Thyroid gland (tissue), 4 donors: Measurements from ENCODE around the gene ACIN1. TPM values are rescaled to one million over a fixed set of nuclear protein-coding genes. Genes with fewer than 3 reads are reported as not detected.

Source experiments
- DNase-seq, 2 donors: peaks; one replicate each; pipeline ENCODE4 v3.0.0-alpha.2; 2019
- H3K27ac ChIP-seq, 3 donors: fragments of 200-600 bp; sonication (generic); 1 replicate in 2 of 3; 2 replicates in 1 of 3; pipeline ENCODE4 v1.5.1; 2016 to 2019; ENCODE audit warnings: mild to moderate bottlenecking in 1 of 3, moderate library complexity in 1 of 3
- H3K27me3 ChIP-seq: fragments of 200-600 bp; sonication (generic); one replicate; pipeline ENCODE4 v1.5.1; 2019
- H3K36me3 ChIP-seq, 2 donors: fragments of 200-600 bp; sonication (generic); one replicate each; pipeline ENCODE4 v1.5.1; 2016 to 2019
- H3K4me1 ChIP-seq, 2 donors: fragments of 200-600 bp; sonication (generic); one replicate each; pipeline ENCODE4 v1.5.1; 2017 to 2019
- H3K4me3 ChIP-seq, 3 donors: fragments of 200-600 bp; sonication (generic); replicated peaks in 1 of 3; 1 replicate in 2 of 3; 2 replicates in 1 of 3; pipeline ENCODE4 v1.5.1; 2016; ENCODE audit warnings: mild to moderate bottlenecking in 1 of 3
- H3K9me3 ChIP-seq: fragments of 200-600 bp; sonication (generic); one replicate; pipeline ENCODE4 v1.5.1; 2017
- CTCF ChIP-seq, 6 experiments: fragments of 200-600 bp in 3 of 6; fragments of 450-650 bp in 3 of 6; sonication (generic) in 3 of 6; IDR thresholded peaks; one replicate each; pipeline ENCODE4 v1.5.1; 2016 to 2019; ENCODE audit warnings: antibody characterized with exemption in 6 of 6, mild to moderate bottlenecking in 2 of 6, inconsistent platforms in 1 of 6, moderate library complexity in 1 of 6
- POLR2A ChIP-seq, 2 donors: fragments of 450-650 bp; IDR thresholded peaks; one replicate each; pipeline ENCODE4 v1.6.1; 2017; ENCODE audit warnings: antibody characterized with exemption in 2 of 2, mild to moderate bottlenecking in 2 of 2, moderate library complexity in 1 of 2
- WGBS, 2 donors: methylation state at CpG; one replicate each; pipeline ENCODE4 v1.1.5; 2017; 5-methylcytosine and 5-hydroxymethylcytosine counted together
- intact Hi-C: fragments of 100-400 bp; cut with DNase I; formaldehyde crosslinking; loops from one replicate; pipeline ENCODE4 v1.15.1; 2023
- total RNA-seq, 4 donors: library from RNA; depleted of rRNA; stranded (reverse); fragments of >200 nt; gene quantifications; one replicate each; pipeline ENCODE4 v1.2.3, GENCODE V29; 2016

ACIN1 gene
- total RNA-seq, 4 donors from 2014 or later, result 143 to 195 (median 152) TPM

- Histone ChIP-seq H3K27ac (no peak overlapping the region), H3K4me1 (peaks cover 0 to 9% of the 10 kb centered on the region in 2 donors), H3K36me3 (peaks cover 11 to 14% of the 10 kb centered on the region in 2 donors), H3K27me3 (no peaks in the 10 kb centered on the region), H3K4me3 (no peak overlapping the region), H3K9me3 (no peaks in the 10 kb centered on the region)
- TF ChIP-seq POLR2A (IDR thresholded peaks at IDR 0.05) (no peak), CTCF (IDR thresholded peaks at IDR 0.05) (no peak)
- WGBS, 2 donors, result 90 to 93% methylated on average over 2 of the region's 2 CpGs
- intact Hi-C loops, result no loop called here
- no peak for DNase-seq
Measured at GRCh38 chr14:23139874-23140273, 44.9 kb upstream of the ACIN1 start.

DNA sequence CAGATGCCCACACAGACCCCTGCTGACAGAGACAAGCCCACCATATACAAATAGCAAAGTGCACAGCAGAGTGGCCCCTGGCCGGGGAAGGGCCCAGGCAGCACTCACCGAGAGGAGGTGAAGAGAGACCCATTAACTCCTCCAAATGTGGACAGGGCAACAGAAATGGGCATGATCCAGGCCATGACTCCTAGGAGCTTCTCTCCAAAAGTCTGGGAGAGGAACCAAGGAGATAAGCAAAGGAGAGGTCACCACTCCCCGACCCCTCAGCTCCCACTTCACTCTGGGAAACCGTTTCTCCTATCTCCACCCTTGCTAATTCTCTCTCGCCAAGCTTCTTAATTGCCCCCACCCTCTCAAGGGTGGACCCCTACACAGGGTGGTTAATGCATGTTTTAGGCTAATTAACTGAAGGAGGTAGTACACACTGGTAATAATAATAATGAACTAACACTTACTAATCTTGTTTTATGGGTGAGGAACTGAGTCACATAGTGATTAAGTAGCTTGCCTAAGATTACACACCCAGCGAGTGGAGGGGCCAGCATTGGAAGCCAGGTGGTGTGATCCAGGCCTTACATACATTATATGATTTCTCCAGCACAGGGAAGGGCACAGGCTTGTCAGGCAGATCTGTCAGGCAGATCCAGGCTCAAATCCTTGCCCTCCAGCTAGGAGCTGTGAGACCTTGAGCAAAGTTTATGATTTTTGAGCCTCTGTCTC, 43.0 kb upstream of the ACIN1 start:
- Histone ChIP-seq H3K4me1 (peaks cover 0 to 9% of the 10 kb centered on the region in 2 donors), H3K27ac (no peak overlapping the region), H3K27me3 (no peaks in the 10 kb centered on the region), H3K4me3 (no peak overlapping the region), H3K36me3 (peaks cover 11 to 14% of the 10 kb centered on the region in 2 donors), H3K9me3 (no peaks in the 10 kb centered on the region)
- WGBS, 2 donors, result 93% methylated on average over 6 of the region's 6 CpGs
- DNase-seq, result no peak
- TF ChIP-seq CTCF (IDR thresholded peaks at IDR 0.05), result no peak
- no peak for TF ChIP-seq POLR2A (IDR thresholded peaks at IDR 0.05)
- intact Hi-C loops, result no loop called here

DNA sequence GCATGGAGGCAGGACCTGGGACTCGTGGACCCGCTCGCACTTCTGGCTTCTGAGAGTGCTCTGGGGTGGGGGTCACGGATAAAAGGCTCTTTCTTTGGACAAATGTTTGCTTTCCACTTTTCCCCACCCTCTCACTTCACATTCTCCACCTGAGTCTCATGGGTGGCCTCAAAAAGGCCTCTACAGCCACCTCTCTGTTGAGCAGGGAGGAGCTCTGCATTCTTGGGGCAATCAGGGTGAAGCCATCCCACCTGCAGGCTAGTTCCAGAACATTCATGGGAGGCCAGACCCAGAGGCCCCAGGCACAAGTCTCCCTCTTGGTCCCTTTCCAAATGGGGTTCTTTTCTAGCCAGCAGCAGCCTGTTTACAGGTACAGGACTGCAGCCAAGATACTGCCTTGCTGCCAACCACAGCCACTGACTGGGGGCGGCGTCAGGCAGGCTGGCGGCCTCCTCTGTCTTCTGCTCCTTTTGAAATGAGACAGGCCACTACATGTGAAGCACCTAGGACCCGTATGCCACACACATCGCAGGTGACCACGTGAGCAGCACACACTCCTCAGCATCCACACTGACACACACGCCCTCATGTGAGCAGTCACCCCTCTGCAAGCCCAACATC, 42.4 kb upstream of the ACIN1 start:
- H3K9me3 ChIP-seq, result no peaks in the 10 kb centered on the region
- H3K4me1 ChIP-seq, result peaks cover 0 to 8% of the 10 kb centered on the region in 2 donors
- no peak overlapping the region for H3K4me3 ChIP-seq
- intact Hi-C loops, result no loop called here
- H3K27me3 ChIP-seq, result no peaks in the 10 kb centered on the region
- 81 to 88% methylated on average over 11 of the region's 11 CpGs for WGBS, 2 donors
- H3K36me3 ChIP-seq, result peaks cover 11 to 14% of the 10 kb centered on the region in 2 donors
- no peak overlapping the region for H3K27ac ChIP-seq
- no peak for DNase-seq
- TF ChIP-seq CTCF (IDR thresholded peaks at IDR 0.05), result no peak

GRCh38 chr14:23136566-23137133, 41.7 kb upstream of the ACIN1 start:
- H3K4me3 ChIP-seq, result no peak overlapping the region
- no peaks in the 10 kb centered on the region for H3K27me3 ChIP-seq
- DNase-seq, result no peak
- H3K27ac ChIP-seq, result no peak overlapping the region
- intact Hi-C loops, result no loop called here
- peaks cover 11 to 14% of the 10 kb centered on the region in 2 donors for H3K36me3 ChIP-seq
- WGBS, 2 donors, result 90 to 93% methylated on average over 16 of the region's 16 CpGs
- H3K9me3 ChIP-seq, result no peaks in the 10 kb centered on the region
- TF ChIP-seq POLR2A (IDR thresholded peaks at IDR 0.05), result no peak
- no peak for TF ChIP-seq CTCF (IDR thresholded peaks at IDR 0.05)
- H3K4me1 ChIP-seq, result peaks cover 0 to 1% of the 10 kb centered on the region in 2 donors

GRCh38 chr14:23132970-23133369, 38.0 kb upstream of the ACIN1 start:
- TF ChIP-seq CTCF (IDR thresholded peaks at IDR 0.05), result no peak
- no peak for TF ChIP-seq POLR2A (IDR thresholded peaks at IDR 0.05)
- 89 to 90% methylated on average over 8 of the region's 8 CpGs for WGBS, 2 donors
- Histone ChIP-seq H3K4me1 (no peaks in the 10 kb centered on the region), H3K9me3 (no peaks in the 10 kb centered on the region), H3K27ac (no peak overlapping the region), H3K4me3 (no peak overlapping the region), H3K27me3 (no peaks in the 10 kb centered on the region), H3K36me3 (peaks cover 0 to 12% of the 10 kb centered on the region in 2 donors)
- intact Hi-C loops, result no loop called here
- no peak for DNase-seq
